RWPE2 (cell line): ENCODE results near the gene PDE2A.

Experiments
- ATAC-seq: fragments of 200-7000 bp; cut with Tn5 transposase; 3 replicates; pipeline ENCODE4 v1.9.1; 2021; ENCODE audit warnings: low read depth
- DNase-seq: peaks from one replicate; pipeline ENCODE4 v3.0.0-alpha.2; 2020; ENCODE audit warnings: low spot score
- H3K27ac ChIP-seq: fragments of 450-650 bp; 2 replicates; pipeline ENCODE4 v1.5.1; 2017; ENCODE audit warnings: mild to moderate bottlenecking; ENCODE audit not compliant: poor library complexity, severe bottlenecking
- H3K27me3 ChIP-seq: fragments of 250-450 bp; sonication (Bioruptor Pico); 2 replicates; pipeline ENCODE4 v1.5.1; 2021; ENCODE audit warnings: mild to moderate bottlenecking, moderate library complexity; ENCODE audit not compliant: insufficient read depth, poor library complexity, severe bottlenecking
- H3K36me3 ChIP-seq: fragments of 250-450 bp; sonication (Bioruptor Pico); 2 replicates; pipeline ENCODE4 v1.5.1; 2020; ENCODE audit warnings: low read depth, mild to moderate bottlenecking, moderate library complexity
- H3K4me1 ChIP-seq: fragments of 250-450 bp; sonication (Bioruptor Pico); 2 replicates; pipeline ENCODE4 v1.5.1; 2021; ENCODE audit warnings: mild to moderate bottlenecking, moderate library complexity; ENCODE audit not compliant: insufficient read depth, poor library complexity, severe bottlenecking
- H3K4me3 ChIP-seq: fragments of 250-450 bp; sonication (Bioruptor Pico); 2 replicates; pipeline ENCODE4 v1.5.1; 2021; ENCODE audit warnings: mild to moderate bottlenecking, moderate library complexity; ENCODE audit not compliant: severe bottlenecking
- H3K9me3 ChIP-seq: fragments of 250-450 bp; sonication (Bioruptor Pico); 2 replicates; pipeline ENCODE4 v1.5.1; 2021; ENCODE audit warnings: mild to moderate bottlenecking, moderate library complexity; ENCODE audit not compliant: severe bottlenecking
- CTCF ChIP-seq: fragments of 450-650 bp; IDR thresholded peaks from one replicate; pipeline ENCODE4 v1.5.1; 2017; ENCODE audit warnings: mild to moderate bottlenecking, moderate library complexity; ENCODE audit not compliant: poor library complexity, severe bottlenecking

Gene PDE2A

GRCh38 chr11:72673943-72674828 lies at the start of gene PDE2A:
TSS of gene PDE2A (minus strand) at chr11:72674422. CDS start at chr11:72674207, 215 bp downstream.
- Histone ChIP-seq H3K27ac (no peak within 1 kb of the TSS), H3K9me3 (no peaks in the 10 kb centered on the region), H3K4me3 (no peak within 1 kb of the TSS), H3K36me3 (no peaks in the 10 kb centered on the region), H3K27me3 (peaks cover 59% of the 10 kb centered on the region), H3K4me1 (no peaks in the 10 kb centered on the region)
- ATAC-seq (no peak), DNase-seq (no peak)
- TF ChIP-seq CTCF, result no peak

GRCh38 chr11:72723508-72723907 lies 49.3 kb upstream of the PDE2A start:
- H3K36me3 ChIP-seq, result peaks cover 10% of the 10 kb centered on the region
- TF ChIP-seq CTCF, result no peak
- no peak for ATAC-seq
- no peak for DNase-seq
- H3K27ac ChIP-seq, result peak overlapping the region; percentile 79
- H3K9me3 ChIP-seq, result no peaks in the 10 kb centered on the region
- H3K4me1 ChIP-seq, result peaks cover 12% of the 10 kb centered on the region
- H3K27me3 ChIP-seq, result no peaks in the 10 kb centered on the region
- H3K4me3 ChIP-seq, result no peak overlapping the region

GRCh38 chr11:72722050-72722748 lies 48.0 kb upstream of the PDE2A start:
- Histone ChIP-seq H3K27me3 (no peaks in the 10 kb centered on the region), H3K4me3 (peak overlapping the region; percentile 36), H3K9me3 (no peaks in the 10 kb centered on the region), H3K4me1 (peaks cover 12% of the 10 kb centered on the region), H3K27ac (peak overlapping the region; percentile 79), H3K36me3 (peaks cover 10% of the 10 kb centered on the region)
- no peak for TF ChIP-seq CTCF
- DNase-seq (peak; percentile 83), ATAC-seq (peak; percentile 88)

GRCh38 chr11:72721689-72722049 lies 47.4 kb upstream of the PDE2A start:
- Histone ChIP-seq H3K36me3 (peaks cover 10% of the 10 kb centered on the region), H3K4me1 (peaks cover 12% of the 10 kb centered on the region), H3K9me3 (no peaks in the 10 kb centered on the region), H3K27me3 (no peaks in the 10 kb centered on the region), H3K4me3 (peak overlapping the region; percentile 36), H3K27ac (peak overlapping the region; percentile 79)
- DNase-seq (no peak), ATAC-seq (peak; percentile 51)
- TF ChIP-seq CTCF, result no peak

- ATAC-seq, result no peak
- H3K4me1 ChIP-seq, result peaks cover 12% of the 10 kb centered on the region
- no peaks in the 10 kb centered on the region for H3K27me3 ChIP-seq
- no peak for DNase-seq
- H3K9me3 ChIP-seq, result no peaks in the 10 kb centered on the region
- peak overlapping the region; percentile 79 for H3K27ac ChIP-seq
- H3K36me3 ChIP-seq, result peaks cover 11% of the 10 kb centered on the region
- no peak for TF ChIP-seq CTCF
- peak overlapping the region; percentile 36 for H3K4me3 ChIP-seq
These were observed 47.1 kb upstream of the PDE2A start for GRCh38 chr11:72721276-72721675.
